Measurements from ENCODE around the gene TMC1. TPM values are rescaled to one million over a fixed set of nuclear protein-coding genes. Genes with fewer than 3 reads are reported as not detected.

TMC1 gene
- total RNA-seq, 4 donors from 2014 or later = under 0.01 to 0.95 (median 0.90) TPM; not detected in 1

DNA sequence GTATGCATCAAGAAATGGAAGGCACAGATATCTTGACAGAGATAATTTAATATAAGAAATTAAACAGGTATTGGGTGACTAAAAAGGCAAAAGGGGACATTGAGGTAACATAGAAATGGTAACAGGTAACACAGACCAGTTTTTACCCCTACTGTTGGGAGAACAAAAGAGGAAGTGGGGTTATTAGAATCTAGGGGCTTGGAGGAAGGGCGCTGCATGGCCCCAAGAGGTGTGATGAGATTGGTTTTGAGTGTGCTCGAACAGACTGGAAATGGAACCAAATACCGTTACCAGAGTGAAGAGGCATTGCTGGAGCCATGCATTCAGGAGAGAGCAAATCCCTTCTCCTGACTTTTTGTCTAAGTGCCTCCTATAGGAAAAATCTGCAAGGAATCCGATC, 237.5 kb downstream of the TMC1 start:
- intact Hi-C loops (cut with DNase I; ENCODE audit: low total_unique reads) = no loop called here
- TF ChIP-seq, protein P1, sequence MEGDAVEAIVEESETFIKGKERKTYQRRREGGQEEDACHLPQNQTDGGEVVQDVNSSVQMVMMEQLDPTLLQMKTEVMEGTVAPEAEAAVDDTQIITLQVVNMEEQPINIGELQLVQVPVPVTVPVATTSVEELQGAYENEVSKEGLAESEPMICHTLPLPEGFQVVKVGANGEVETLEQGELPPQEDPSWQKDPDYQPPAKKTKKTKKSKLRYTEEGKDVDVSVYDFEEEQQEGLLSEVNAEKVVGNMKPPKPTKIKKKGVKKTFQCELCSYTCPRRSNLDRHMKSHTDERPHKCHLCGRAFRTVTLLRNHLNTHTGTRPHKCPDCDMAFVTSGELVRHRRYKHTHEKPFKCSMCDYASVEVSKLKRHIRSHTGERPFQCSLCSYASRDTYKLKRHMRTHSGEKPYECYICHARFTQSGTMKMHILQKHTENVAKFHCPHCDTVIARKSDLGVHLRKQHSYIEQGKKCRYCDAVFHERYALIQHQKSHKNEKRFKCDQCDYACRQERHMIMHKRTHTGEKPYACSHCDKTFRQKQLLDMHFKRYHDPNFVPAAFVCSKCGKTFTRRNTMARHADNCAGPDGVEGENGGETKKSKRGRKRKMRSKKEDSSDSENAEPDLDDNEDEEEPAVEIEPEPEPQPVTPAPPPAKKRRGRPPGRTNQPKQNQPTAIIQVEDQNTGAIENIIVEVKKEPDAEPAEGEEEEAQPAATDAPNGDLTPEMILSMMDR (IDR thresholded peaks at IDR 0.05) = no peak
- no peak for TF ChIP-seq POLR2A (IDR thresholded peaks at IDR 0.05)
- Histone ChIP-seq H3K36me3 (no peaks in the 10 kb centered on the region), H3K4me3 (no peak overlapping the region), H3K27ac (no peak overlapping the region), H3K4me1 (no peaks in the 10 kb centered on the region), H3K9me3 (no peaks in the 10 kb centered on the region), H3K27me3 (no peaks in the 10 kb centered on the region)
- DNase-seq = no peak

DNA sequence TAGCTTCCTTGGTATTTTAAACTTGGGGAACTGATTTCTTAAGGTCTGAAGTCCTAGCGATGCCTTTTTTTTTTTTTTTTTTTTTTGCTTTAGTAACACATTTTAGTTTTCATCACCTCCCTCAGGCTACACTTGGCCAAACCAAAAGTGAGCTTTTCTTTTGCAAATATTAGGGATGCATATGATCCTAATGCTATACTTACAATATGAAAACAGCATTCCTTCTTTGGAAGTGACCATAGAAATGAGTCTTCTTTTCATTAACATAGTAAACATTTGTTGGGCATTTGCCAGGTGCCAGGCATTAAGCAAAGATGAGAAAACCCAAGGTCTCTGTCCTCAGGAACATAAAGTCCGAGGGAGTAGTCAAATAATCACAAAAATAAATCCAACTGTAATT, 241.6 kb downstream of the TMC1 start:
- H3K4me3 ChIP-seq = no peak overlapping the region
- H3K9me3 ChIP-seq = no peaks in the 10 kb centered on the region
- no peaks in the 10 kb centered on the region for H3K27me3 ChIP-seq
- TF ChIP-seq, protein P1 (IDR thresholded peaks at IDR 0.05) = no peak
- TF ChIP-seq POLR2A (IDR thresholded peaks at IDR 0.05) = no peak
- no peak for DNase-seq
- intact Hi-C loops (cut with DNase I; ENCODE audit: low total_unique reads) = no loop called here
- H3K4me1 ChIP-seq = no peaks in the 10 kb centered on the region
- no peaks in the 10 kb centered on the region for H3K36me3 ChIP-seq
- no peak overlapping the region for H3K27ac ChIP-seq

DNA sequence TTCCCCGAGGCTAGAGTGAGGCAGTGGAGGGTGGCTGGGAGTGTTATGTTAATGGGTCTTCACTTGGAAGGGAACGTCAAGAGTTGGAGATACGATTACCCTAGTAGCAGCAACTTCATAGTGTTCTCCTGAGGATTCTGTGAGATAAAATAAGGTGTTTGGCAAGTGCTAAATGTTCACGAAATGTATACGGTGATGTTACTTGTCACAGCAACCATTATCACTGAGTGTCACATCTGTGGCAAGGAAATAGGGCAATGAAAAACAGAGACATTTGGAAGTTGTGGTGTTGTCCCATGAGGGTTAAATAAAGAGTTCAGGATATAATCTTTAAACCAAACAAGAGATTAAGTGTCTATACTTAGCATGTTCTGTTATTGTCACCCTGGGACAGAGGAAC, 248.1 kb downstream of the TMC1 start:
- Histone ChIP-seq H3K27me3 (no peaks in the 10 kb centered on the region), H3K4me1 (no peaks in the 10 kb centered on the region), H3K36me3 (no peaks in the 10 kb centered on the region), H3K4me3 (no peak overlapping the region), H3K27ac (no peak overlapping the region), H3K9me3 (no peaks in the 10 kb centered on the region)
- no peak for TF ChIP-seq POLR2A (IDR thresholded peaks at IDR 0.05)
- TF ChIP-seq, protein P1 (IDR thresholded peaks at IDR 0.05) = no peak
- no peak for DNase-seq
- intact Hi-C loops (cut with DNase I; ENCODE audit: low total_unique reads) = no loop called here

DNA sequence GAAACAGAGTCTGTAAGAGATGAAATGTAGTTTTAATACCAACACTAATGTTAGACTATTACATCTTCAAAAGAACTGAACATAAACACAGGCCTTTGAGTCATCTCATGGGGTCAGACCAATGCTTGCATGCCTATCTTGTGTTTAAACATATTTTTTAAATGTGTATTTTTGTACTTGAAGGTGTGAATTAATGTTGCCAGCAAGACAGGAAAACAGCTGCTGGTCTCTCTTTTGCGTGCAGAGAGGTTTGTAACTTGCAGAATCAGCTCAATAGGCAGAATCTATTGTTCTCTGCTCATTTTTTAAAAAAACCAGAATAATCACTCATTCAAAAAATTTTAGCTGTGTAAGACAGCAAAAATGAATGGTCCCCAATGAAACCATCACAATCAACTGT, 251.3 kb downstream of the TMC1 start:
- Histone ChIP-seq H3K4me3 (no peak overlapping the region), H3K9me3 (no peaks in the 10 kb centered on the region), H3K27me3 (no peaks in the 10 kb centered on the region), H3K27ac (no peak overlapping the region), H3K36me3 (no peaks in the 10 kb centered on the region), H3K4me1 (no peaks in the 10 kb centered on the region)
- no peak for DNase-seq
- TF ChIP-seq, protein P1 (IDR thresholded peaks at IDR 0.05) = no peak
- TF ChIP-seq POLR2A (IDR thresholded peaks at IDR 0.05) = no peak
- intact Hi-C loops (cut with DNase I; ENCODE audit: low total_unique reads) = no loop called here

DNA sequence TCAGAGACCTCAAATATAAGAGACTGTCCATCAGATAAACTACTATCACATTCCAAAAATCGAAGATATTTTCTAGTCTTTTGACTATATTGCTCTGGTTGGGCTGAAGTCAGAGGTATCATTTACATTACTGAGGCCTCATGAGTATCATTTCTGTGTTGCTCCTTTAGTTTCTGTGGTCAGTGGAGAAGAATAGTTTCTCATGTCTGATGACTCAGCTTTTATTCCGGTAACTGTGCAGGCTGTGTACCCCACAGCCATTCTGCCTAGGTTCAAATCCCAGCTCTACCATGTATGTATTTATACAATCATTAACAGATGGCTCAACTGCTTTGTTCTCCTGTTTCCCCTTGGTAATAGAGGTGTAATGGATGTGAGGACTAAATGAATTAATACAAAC, 252.2 kb downstream of the TMC1 start:
- intact Hi-C loops (cut with DNase I; ENCODE audit: low total_unique reads) = no loop called here
- no peak for TF ChIP-seq POLR2A (IDR thresholded peaks at IDR 0.05)
- TF ChIP-seq, protein P1 (IDR thresholded peaks at IDR 0.05) = no peak

More for the DNA sequence above, 252.2 kb downstream of the TMC1 start:
- Histone ChIP-seq H3K36me3 (no peaks in the 10 kb centered on the region), H3K4me1 (no peaks in the 10 kb centered on the region), H3K27ac (no peak overlapping the region), H3K27me3 (no peaks in the 10 kb centered on the region), H3K4me3 (no peak overlapping the region), H3K9me3 (no peaks in the 10 kb centered on the region)
- no peak for DNase-seq
